HEK293T (cell line): ENCODE results near the gene S1PR2.

Experiments used
- BHLHE40 ChIP-seq: fragments of 450-650 bp; IDR thresholded peaks from 2 replicates; pipeline ENCODE4 v1.6.1; 2016; ENCODE audit warnings: mild to moderate bottlenecking, moderate library complexity, borderline replicate concordance
- FOXM1 ChIP-seq: fragments of 450-650 bp; IDR thresholded peaks from 2 replicates; pipeline ENCODE4 v1.6.1; 2017; ENCODE audit warnings: mild to moderate bottlenecking, borderline replicate concordance
- SP1 ChIP-seq: fragments of 450-650 bp; IDR thresholded peaks from 2 replicates; pipeline ENCODE4 v1.6.1; 2017
- SUZ12 ChIP-seq: fragments of 450-650 bp; IDR thresholded peaks from 2 replicates; pipeline ENCODE4 v1.6.1; 2016; ENCODE audit warnings: mild to moderate bottlenecking
- TARDBP ChIP-seq: fragments of 450-650 bp; IDR thresholded peaks from 2 replicates; pipeline ENCODE4 v1.6.1; 2016

DNA sequence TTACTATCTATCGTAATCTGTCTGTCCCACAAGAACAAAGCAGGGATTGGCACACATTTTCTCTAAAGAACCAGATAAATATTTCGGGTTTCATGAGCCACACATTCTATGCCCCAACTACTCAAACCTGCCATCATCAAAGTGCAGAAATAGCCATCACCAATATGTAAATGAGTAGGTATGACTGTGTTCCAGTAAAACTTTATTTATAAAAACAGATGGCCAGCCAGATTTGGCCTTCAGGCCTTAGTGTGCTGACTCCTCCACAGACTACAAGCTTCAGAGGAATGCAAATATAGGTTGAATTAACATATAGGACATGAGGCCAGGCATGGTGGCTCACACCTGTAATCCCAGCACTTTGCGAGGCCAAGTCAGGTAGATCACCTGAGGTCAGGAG, 27.4 kb downstream of the S1PR2 start:
- no peak for TF ChIP-seq TARDBP
- TF ChIP-seq SUZ12 = no peak
- TF ChIP-seq SP1 = no peak
- TF ChIP-seq BHLHE40 = no peak
- no peak for TF ChIP-seq FOXM1
